Lower leg skin (tissue), 4 donors: ENCODE results near the gene ADORA1. TPM values are rescaled to one million over a fixed set of nuclear protein-coding genes. Genes with fewer than 3 reads are reported as not detected.

Experiments used
- DNase-seq, 2 donors: peaks; one replicate each; pipeline ENCODE4 v3.0.0-alpha.2; 2019; ENCODE audit warnings: low spot score in 2 of 2
- H3K4me3 ChIP-seq: fragments of 200-600 bp; sonication (generic); 2 replicates; pipeline ENCODE4 v1.5.1; 2017; ENCODE audit warnings: mild to moderate bottlenecking, low read depth; ENCODE audit not compliant: poor library complexity, severe bottlenecking
- CTCF ChIP-seq, 3 donors: fragments of 450-650 bp; IDR thresholded peaks; one replicate each; pipeline ENCODE4 v1.5.1; 2016; ENCODE audit warnings: antibody characterized with exemption in 3 of 3, mild to moderate bottlenecking in 3 of 3, moderate library complexity in 2 of 3
- POLR2A ChIP-seq, 2 donors: fragments of 450-650 bp; IDR thresholded peaks; one replicate each; pipeline ENCODE4 v1.6.1; 2016 to 2017; ENCODE audit warnings: antibody characterized with exemption in 2 of 2, mild to moderate bottlenecking in 1 of 2, moderate library complexity in 1 of 2
- WGBS, 2 donors: methylation state at CpG; one replicate each; pipeline ENCODE4 v1.1.5; 2018; 5-methylcytosine and 5-hydroxymethylcytosine counted together
- intact Hi-C: fragments of 100-400 bp; cut with DNase I; formaldehyde crosslinking; loops from one replicate; pipeline ENCODE4 v1.15.0; 2023; ENCODE audit warnings: low total_unique reads
- total RNA-seq, 4 donors: library from RNA; depleted of rRNA; stranded (reverse); fragments of >200 nt; gene quantifications; one replicate each; pipeline ENCODE4 v1.1.0, GENCODE V29; 2016

The ADORA1 gene
- total RNA-seq, 4 donors from 2014 or later, result 1.8 to 7.7 (median 5.3) TPM

GRCh38 chr1:203163891-203164635 is 36.5 kb downstream of the ADORA1 start:
- intact Hi-C loops, result no loop called here
- H3K4me3 ChIP-seq, result no peak overlapping the region
- 68 to 75% methylated on average over 7 of the region's 7 CpGs for WGBS, 2 donors
- DNase-seq, result no peak
- no peak for TF ChIP-seq POLR2A (IDR thresholded peaks at IDR 0.05)
- no peak for TF ChIP-seq CTCF (IDR thresholded peaks at IDR 0.05)

DNA sequence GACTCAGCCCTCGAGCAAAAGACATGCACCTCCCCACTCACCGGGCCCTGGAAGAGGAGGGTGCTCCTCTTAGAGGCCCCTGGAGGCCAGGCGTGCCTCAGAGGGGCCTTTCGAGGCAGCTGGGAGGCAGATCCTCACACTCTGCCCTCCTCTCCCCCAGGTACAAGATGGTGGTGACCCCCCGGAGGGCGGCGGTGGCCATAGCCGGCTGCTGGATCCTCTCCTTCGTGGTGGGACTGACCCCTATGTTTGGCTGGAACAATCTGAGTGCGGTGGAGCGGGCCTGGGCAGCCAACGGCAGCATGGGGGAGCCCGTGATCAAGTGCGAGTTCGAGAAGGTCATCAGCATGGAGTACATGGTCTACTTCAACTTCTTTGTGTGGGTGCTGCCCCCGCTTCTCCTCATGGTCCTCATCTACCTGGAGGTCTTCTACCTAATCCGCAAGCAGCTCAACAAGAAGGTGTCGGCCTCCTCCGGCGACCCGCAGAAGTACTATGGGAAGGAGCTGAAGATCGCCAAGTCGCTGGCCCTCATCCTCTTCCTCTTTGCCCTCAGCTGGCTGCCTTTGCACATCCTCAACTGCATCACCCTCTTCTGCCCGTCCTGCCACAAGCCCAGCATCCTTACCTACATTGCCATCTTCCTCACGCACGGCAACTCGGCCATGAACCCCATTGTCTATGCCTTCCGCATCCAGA is 37.7 kb downstream of the ADORA1 start:
- TF ChIP-seq CTCF (IDR thresholded peaks at IDR 0.05) (no peak), POLR2A (IDR thresholded peaks at IDR 0.05) (no peak)
- 86 to 88% methylated on average over 23 to 27 of the region's 28 CpGs for WGBS, 2 donors
- DNase-seq, result no peak
- H3K4me3 ChIP-seq, result no peak overlapping the region
- intact Hi-C loops, result no loop called here

GRCh38 chr1:203165800-203166161 is 38.3 kb downstream of the ADORA1 start:
- 96 to 100% methylated on average over 7 to 8 of the region's 8 CpGs for WGBS, 2 donors
- H3K4me3 ChIP-seq, result no peak overlapping the region
- intact Hi-C loops, result no loop called here
- DNase-seq, result no peak
- TF ChIP-seq CTCF (IDR thresholded peaks at IDR 0.05) (no peak), POLR2A (IDR thresholded peaks at IDR 0.05) (no peak)

GRCh38 chr1:203166192-203166940 is 38.8 kb downstream of the ADORA1 start:
- intact Hi-C loops, result no loop called here
- no peak overlapping the region for H3K4me3 ChIP-seq
- TF ChIP-seq POLR2A (IDR thresholded peaks at IDR 0.05), result no peak
- TF ChIP-seq CTCF (IDR thresholded peaks at IDR 0.05), result no peak
- 55 to 57% methylated on average over 14 of the region's 14 CpGs for WGBS, 2 donors
- DNase-seq, result no peak

GRCh38 chr1:203167026-203167912 is 39.7 kb downstream of the ADORA1 start:
- 68 to 71% methylated on average over 21 to 23 of the region's 23 CpGs for WGBS, 2 donors
- no peak for DNase-seq
- intact Hi-C loops, result no loop called here
- no peak for TF ChIP-seq CTCF (IDR thresholded peaks at IDR 0.05)
- no peak for TF ChIP-seq POLR2A (IDR thresholded peaks at IDR 0.05)
- H3K4me3 ChIP-seq, result no peak overlapping the region
